Measurements from ENCODE around the gene PFKL.
A peak's percentile ranks its signal among the peaks of the same experiment; 100 is the strongest.
"Not testable (repeated sequence)": the region's sequence is repeated elsewhere in the genome, so short reads cannot be mapped to it uniquely, and the experiment has no call there.

PFKL gene

GRCh38 chr21:44329086-44329889 is 29.4 kb downstream of the PFKL start:
- DNase-seq: no peak

- DNase-seq: no peak
Observed at GRCh38 chr21:44329971-44330681, 30.3 kb downstream of the PFKL start.

GRCh38 chr21:44330698-44331097 is 30.8 kb downstream of the PFKL start:
- no peak for DNase-seq

GRCh38 chr21:44331209-44331608 is 31.4 kb downstream of the PFKL start:
- DNase-seq: no peak

- no peak for DNase-seq
Observed at GRCh38 chr21:44331650-44332307, 31.9 kb downstream of the PFKL start.

- DNase-seq: no peak
Observed at GRCh38 chr21:44332383-44332782, 32.5 kb downstream of the PFKL start.

- DNase-seq: no peak
Observed at GRCh38 chr21:44332965-44333364, 33.1 kb downstream of the PFKL start.

- DNase-seq: no peak
Observed at GRCh38 chr21:44333509-44334328, 33.9 kb downstream of the PFKL start.

- no peak for DNase-seq
Observed at GRCh38 chr21:44334329-44335030, 34.6 kb downstream of the PFKL start.

- no peak for DNase-seq
Observed at GRCh38 chr21:44335266-44336059, 35.6 kb downstream of the PFKL start.

- no peak for DNase-seq
Observed at GRCh38 chr21:44337449-44337848, 37.6 kb downstream of the PFKL start.

- no peak for DNase-seq
Observed at GRCh38 chr21:44337941-44338895, 38.4 kb downstream of the PFKL start.

- DNase-seq: peak; percentile 95
Observed at GRCh38 chr21:44338971-44339910, 39.4 kb downstream of the PFKL start, which contains the start of gene CFAP410. CFAP410 (minus strand) TSS chr21:44339390; CDS start chr21:44339194, 196 bp downstream.

- not testable (repeated sequence) for DNase-seq
Observed at GRCh38 chr21:44341726-44342458, 42.0 kb downstream of the PFKL start.

- DNase-seq: not testable (repeated sequence)
Observed at GRCh38 chr21:44342981-44343380, 43.1 kb downstream of the PFKL start.

GRCh38 chr21:44344541-44345183 is 44.8 kb downstream of the PFKL start:
- no peak for DNase-seq

- no peak for DNase-seq
Observed at GRCh38 chr21:44345495-44345894, 45.6 kb downstream of the PFKL start.

Data from activated T-cell treated with anti-CD3 and anti-CD28 coated beads, Interleukin-2, amount 50 U/mL, for 1 hour (primary cell).